H9 (cell line): ENCODE data around the gene HMOX1. TPM values are rescaled to one million over a fixed set of nuclear protein-coding genes. Genes with fewer than 3 reads are reported as not detected.

Experiments used
- DNase-seq: peaks from one replicate; pipeline ENCODE4 v3.0.0-alpha.2; 2017
- H2AFZ ChIP-seq: one replicate; pipeline ENCODE4 v1.6.1; 2013; ENCODE audit warnings: mild to moderate bottlenecking, low read length, control low read depth, moderate library complexity
- H2AK5ac ChIP-seq: 2 replicates; pipeline ENCODE4 v1.6.1; 2013; ENCODE audit warnings: low read length, control low read depth, mixed read lengths; ENCODE audit not compliant: insufficient read length
- H2BK120ac ChIP-seq: one replicate; pipeline ENCODE4 v1.6.1; 2013; ENCODE audit warnings: low read depth, mild to moderate bottlenecking, low read length, control low read depth, inconsistent platforms; ENCODE audit not compliant: poor library complexity, severe bottlenecking
- H2BK12ac ChIP-seq: 2 replicates; pipeline ENCODE4 v1.6.1; 2013; ENCODE audit warnings: low read length, control low read depth, mixed read lengths, low read depth; ENCODE audit not compliant: insufficient read length
- H2BK15ac ChIP-seq: 2 replicates; pipeline ENCODE4 v1.6.1; 2013; ENCODE audit warnings: low read depth, low read length, control low read depth
- H2BK20ac ChIP-seq: one replicate; pipeline ENCODE4 v1.6.1; 2013; ENCODE audit warnings: low read depth, mild to moderate bottlenecking, low read length, control low read depth, inconsistent platforms; ENCODE audit not compliant: poor library complexity, severe bottlenecking
- H2BK5ac ChIP-seq: 2 replicates; pipeline ENCODE4 v1.6.1; 2013; ENCODE audit warnings: low read length, control low read depth, mixed read lengths; ENCODE audit not compliant: insufficient read length
- H3K14ac ChIP-seq: 2 replicates; pipeline ENCODE4 v1.6.1; 2013; ENCODE audit warnings: low read length, control low read depth; ENCODE audit not compliant: insufficient read depth
- H3K18ac ChIP-seq: 2 replicates; pipeline ENCODE4 v1.6.1; 2013; ENCODE audit warnings: low read depth, mild to moderate bottlenecking, mixed read lengths, low read length, control low read depth; ENCODE audit not compliant: insufficient read length
- H3K23ac ChIP-seq: 2 replicates; pipeline ENCODE4 v1.6.1; 2013; ENCODE audit warnings: low read length, control low read depth, mixed read lengths, low read depth; ENCODE audit not compliant: insufficient read length
- H3K23me2 ChIP-seq: 2 replicates; pipeline ENCODE4 v1.6.1; 2013; ENCODE audit warnings: low read depth, mild to moderate bottlenecking, mixed read lengths, low read length, control low read depth; ENCODE audit not compliant: insufficient read length, poor library complexity, severe bottlenecking
- H3K27ac ChIP-seq: 2 replicates; pipeline ENCODE4 v1.5.1; 2013; ENCODE audit warnings: low read length, control low read depth, mixed read lengths, low read depth; ENCODE audit not compliant: insufficient read length
- H3K27me3 ChIP-seq: 2 replicates; pipeline ENCODE4 v1.6.1; 2013; ENCODE audit warnings: low read length, control low read depth, inconsistent platforms; ENCODE audit not compliant: insufficient read depth
- H3K4ac ChIP-seq: 2 replicates; pipeline ENCODE4 v1.6.1; 2013; ENCODE audit warnings: low read depth, mild to moderate bottlenecking, control low read depth, inconsistent platforms, low read length, moderate library complexity
- H3K4me1 ChIP-seq: 2 replicates; pipeline ENCODE4 v1.6.1; 2013; ENCODE audit warnings: low read length, control low read depth, inconsistent platforms; ENCODE audit not compliant: insufficient read depth
- H3K4me2 ChIP-seq: 2 replicates; pipeline ENCODE4 v1.6.1; 2013; ENCODE audit warnings: low read length, control low read depth, mixed read lengths; ENCODE audit not compliant: insufficient read length, insufficient read depth
- H3K56ac ChIP-seq: 2 replicates; pipeline ENCODE4 v1.6.1; 2013; ENCODE audit warnings: low read depth, mild to moderate bottlenecking, mixed read lengths, low read length, control low read depth; ENCODE audit not compliant: insufficient read length
- H3K79me1 ChIP-seq: 2 replicates; pipeline ENCODE4 v1.6.1; 2013; ENCODE audit warnings: low read depth, mild to moderate bottlenecking, moderate library complexity, low read length, control low read depth, inconsistent platforms; ENCODE audit not compliant: insufficient read depth, poor library complexity, severe bottlenecking
- H3K79me2 ChIP-seq: 2 replicates; pipeline ENCODE4 v1.6.1; 2013; ENCODE audit warnings: low read length, control low read depth, inconsistent platforms; ENCODE audit not compliant: insufficient read depth
- H3K9ac ChIP-seq: 2 replicates; pipeline ENCODE4 v1.6.1; 2013; ENCODE audit warnings: low read length, control low read depth, mixed read lengths; ENCODE audit not compliant: insufficient read length; ENCODE audit errors: extremely low read depth
- H3K9me3 ChIP-seq: one replicate; pipeline ENCODE4 v1.6.1; 2013; ENCODE audit warnings: low read depth, low read length, inconsistent platforms; ENCODE audit not compliant: control insufficient read depth
- H3T11ph ChIP-seq: one replicate; pipeline ENCODE4 v1.6.1; 2013; ENCODE audit warnings: mild to moderate bottlenecking, low read length, control low read depth, inconsistent platforms
- H4K20me1 ChIP-seq: one replicate; pipeline ENCODE4 v1.6.1; 2013; ENCODE audit not compliant: control insufficient read depth, insufficient read length, insufficient read depth
- H4K5ac ChIP-seq: 2 replicates; pipeline ENCODE4 v1.6.1; 2013; ENCODE audit warnings: low read depth, mild to moderate bottlenecking, mixed read lengths, low read length, control low read depth; ENCODE audit not compliant: insufficient read length
- H4K8ac ChIP-seq: replicated peaks from 2 replicates; pipeline ENCODE4 v1.6.1; 2013; ENCODE audit warnings: low read length, control low read depth, mixed read lengths, low read depth; ENCODE audit not compliant: insufficient read length
- H4K91ac ChIP-seq: 2 replicates; pipeline ENCODE4 v1.6.1; 2013; ENCODE audit warnings: low read depth, mild to moderate bottlenecking, moderate library complexity, mixed read lengths, low read length, control low read depth; ENCODE audit not compliant: insufficient read length
- H3K27ac Mint-ChIP-seq, 3 experiments: 2 replicates in 2 of 3; 3 replicates in 1 of 3; pipeline ENCODE4 v1.8.0; 2020 to 2021; ENCODE audit warnings: mixed read lengths in 3 of 3, mild to moderate bottlenecking in 1 of 3, moderate library complexity in 1 of 3
- H3K27me3 Mint-ChIP-seq: 2 replicates; pipeline ENCODE4 v1.8.0; 2021; ENCODE audit warnings: low read depth, mild to moderate bottlenecking, moderate library complexity, mixed read lengths
- H3K36me3 Mint-ChIP-seq, 3 experiments: 2 replicates in 2 of 3; 3 replicates in 1 of 3; pipeline ENCODE4 v1.8.0; 2020 to 2021; ENCODE audit warnings: low read depth in 3 of 3, mixed read lengths in 3 of 3; ENCODE audit not compliant: insufficient read depth in 1 of 3
- H3K4me1 Mint-ChIP-seq, 2 experiments: 2 replicates each; pipeline ENCODE4 v1.8.0; 2020; ENCODE audit warnings: mixed read lengths in 2 of 2
- H3K4me3 Mint-ChIP-seq, 2 experiments: 2 replicates in 1 of 2; 3 replicates in 1 of 2; pipeline ENCODE4 v1.8.0; 2020 to 2021; ENCODE audit warnings: mild to moderate bottlenecking in 2 of 2, mixed read lengths in 2 of 2, moderate library complexity in 1 of 2
- H3K9me3 Mint-ChIP-seq, 2 experiments: 2 replicates in 1 of 2; 3 replicates in 1 of 2; pipeline ENCODE4 v1.8.0; 2020; ENCODE audit warnings: mild to moderate bottlenecking in 2 of 2, mixed read lengths in 2 of 2, moderate library complexity in 1 of 2
- CTCF ChIP-seq: fragments of 200-600 bp; sonication (generic); conservative IDR thresholded peaks from 3 replicates; pipeline ENCODE4 v1.8.0; 2021; ENCODE audit warnings: antibody characterized with exemption, mild to moderate bottlenecking
- WGBS: extraction: QIAGEN DNeasy Blood & Tissue Kit; methylation state at CpG from one replicate; pipeline ENCODE4 v1.1.7; 2013; ENCODE audit warnings: missing lambda C conversion rate, low lambda C conversion rate, mixed read lengths; ENCODE audit not compliant: insufficient read length; ENCODE audit errors: extremely low coverage; 5-methylcytosine and 5-hydroxymethylcytosine counted together
- total RNA-seq: library from RNA; stranded (reverse); gene quantifications from 2 replicates; pipeline ENCODE4 v1.2.1, GENCODE V29; 2021

The HMOX1 gene
- total RNA-seq, 1 experiment from 2014 or later = 22.7 TPM

DNA sequence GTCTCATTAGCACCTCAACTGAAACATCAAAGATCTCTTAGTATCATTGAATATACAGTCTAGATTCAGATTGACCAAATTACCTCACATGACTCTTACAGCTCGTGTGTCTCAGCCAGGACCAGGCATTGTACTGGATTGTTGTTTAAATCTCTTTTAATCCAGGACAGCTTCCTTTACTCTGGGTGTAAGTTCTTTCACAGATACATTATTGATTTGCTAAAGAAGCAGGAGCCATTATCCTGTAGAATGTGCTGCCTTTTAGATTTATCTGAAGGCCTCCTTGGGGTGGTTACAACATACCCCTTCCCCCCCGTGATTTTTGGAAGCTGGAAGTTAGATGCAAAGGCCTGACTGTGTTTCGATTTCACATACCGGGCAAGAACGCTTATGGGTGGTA is 23.3 kb downstream of the HMOX1 start:
- no peak for TF ChIP-seq CTCF
- no peak overlapping the region for H4K5ac ChIP-seq
- Mint-ChIP-seq H3K4me3 (no peak overlapping the region; a peak in 1 of 5 replicates), H3K9me3 (no peaks in the 10 kb centered on the region; a peak in 1 of 5 replicates), H3K36me3 (peaks cover 62 to 87% (median 78%) of the 10 kb centered on the region in 3 experiments), H3K27me3 (no peaks in the 10 kb centered on the region), H3K4me1 (peaks cover 34 to 39% of the 10 kb centered on the region in 2 experiments), H3K27ac (peak overlapping the region; percentile 22 to 62 (median 62); a peak in 5 of 7 replicates)
- H3K18ac ChIP-seq = no peak overlapping the region
- H2AFZ ChIP-seq = no peak overlapping the region
- no peaks in the 10 kb centered on the region for H3K9me3 ChIP-seq
- no peak overlapping the region for H3K4me2 ChIP-seq
- H3K27ac ChIP-seq = no peak overlapping the region
- no peak overlapping the region for H3K23ac ChIP-seq
- H2BK15ac ChIP-seq = no peak overlapping the region
- no peak overlapping the region for H3K14ac ChIP-seq
- DNase-seq = no peak
- H3T11ph ChIP-seq = no peak overlapping the region
- no peak overlapping the region for H3K9ac ChIP-seq
- no peak overlapping the region for H3K4ac ChIP-seq
- H2BK120ac ChIP-seq = no peak overlapping the region
- no peak overlapping the region for H4K91ac ChIP-seq
- no peak overlapping the region for H2BK20ac ChIP-seq
- H3K79me1 ChIP-seq = peaks cover 11% of the 10 kb centered on the region
- no peak overlapping the region for H2AK5ac ChIP-seq
- no CpG with 5 or more reads among the region's 5 CpGs for WGBS
- H2BK5ac ChIP-seq = no peak overlapping the region
- H4K8ac ChIP-seq = no peak overlapping the region
- no peak overlapping the region for H2BK12ac ChIP-seq
- H3K4me1 ChIP-seq = no peaks in the 10 kb centered on the region; the same call in 1 of the 2 replicates
- peaks cover 13% of the 10 kb centered on the region for H3K23me2 ChIP-seq
- no peaks in the 10 kb centered on the region for H3K27me3 ChIP-seq
- no peak overlapping the region for H3K56ac ChIP-seq
- H4K20me1 ChIP-seq = no peaks in the 10 kb centered on the region
- H3K79me2 ChIP-seq = peaks cover 8% of the 10 kb centered on the region; the same call in 1 of the 2 replicates
